Prostate gland (tissue), 2 donors: ENCODE data around the gene ALPG.

Experiments used
- CTCF ChIP-seq, 4 experiments: fragments of 200-600 bp in 2 of 4; fragments of 450-650 bp in 2 of 4; sonication (generic) in 2 of 4; IDR thresholded peaks; 1 replicate in 3 of 4; 2 replicates in 1 of 4; pipeline ENCODE4 v1.5.1; 2016 to 2019; ENCODE audit warnings: antibody characterized with exemption in 4 of 4, mild to moderate bottlenecking in 2 of 4, moderate library complexity in 2 of 4
- POLR2AphosphoS5 ChIP-seq: sonication (generic); formaldehyde crosslinking; IDR thresholded peaks from one replicate; pipeline ENCODE4 v1.6.1; 2017; ENCODE audit warnings: antibody characterized with exemption

DNA sequence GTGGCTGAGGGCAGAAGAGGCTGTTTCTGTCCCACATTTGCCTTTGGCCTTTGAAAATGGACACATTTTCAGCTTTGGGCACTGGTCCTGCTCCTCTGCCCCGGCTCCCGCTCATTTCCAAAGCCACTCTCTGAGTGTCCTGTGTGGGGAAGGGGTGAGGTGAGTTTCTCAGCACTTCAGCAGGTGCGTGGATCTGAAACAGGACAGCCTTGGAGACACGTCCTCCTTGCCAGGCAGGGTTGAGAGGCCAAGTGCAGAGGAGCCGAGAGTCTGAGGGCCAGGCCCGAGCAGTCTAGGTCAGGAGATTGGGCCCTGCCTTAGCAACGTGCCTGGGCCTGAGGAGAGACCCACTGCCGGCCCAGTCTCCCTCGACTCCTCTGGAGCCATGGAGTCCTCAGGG lies 27.4 kb downstream of the ALPG start:
- TF ChIP-seq CTCF (IDR thresholded peaks at IDR 0.05) (no peak), POLR2AphosphoS5 (no peak)
